Measurements from ENCODE around the gene KCNMA1. TPM values are rescaled to one million over a fixed set of nuclear protein-coding genes. Genes with fewer than 3 reads are reported as not detected.

Gene KCNMA1
- total RNA-seq, 1 experiment from 2014 or later: 0.49 TPM

DNA sequence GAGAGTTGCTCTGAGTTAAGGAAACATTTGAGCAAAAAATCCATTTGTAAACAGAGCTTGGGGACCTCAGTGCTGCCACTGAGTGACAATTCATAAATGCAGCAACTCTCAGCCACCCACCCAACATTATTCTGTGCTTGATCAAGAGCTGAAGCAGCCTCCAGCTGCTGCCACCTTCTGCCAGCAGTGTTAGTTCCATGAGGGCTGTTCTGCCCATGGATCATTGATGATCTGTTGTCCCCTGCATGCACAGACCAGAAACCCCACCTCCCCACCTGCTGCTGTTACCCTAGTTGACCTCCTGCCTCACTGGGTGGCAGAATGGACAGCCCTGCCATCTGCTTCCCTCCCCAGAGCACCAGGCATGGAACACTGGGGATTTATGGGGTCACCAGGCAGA is 305.4 kb downstream of the KCNMA1 start:
- RAD21 ChIA-PET (ENCODE audit: low non-redundant PET in 1 of 2, low total read pairs in 2 of 2, uncharacterized antibody in 2 of 2, unreplicated experiment in 2 of 2): no interaction called here
- H3K9me3 ChIP-seq (ENCODE audit: control insufficient read depth in 1 of 2, insufficient read depth in 1 of 2, low read depth in 1 of 2, low read length in 2 of 2): no peaks in the 10 kb centered on the region
- BruUV-seq (replicated peaks): no TSS peak
- no peaks in the 10 kb centered on the region for H3K79me2 ChIP-seq (ENCODE audit: insufficient read depth, low read length)
- H3K27ac ChIP-seq (ENCODE audit: low read depth, low read length): no peak overlapping the region
- no peak for ATAC-seq
- H3K36me3 ChIP-seq (ENCODE audit: control insufficient read depth in 1 of 2, insufficient read depth in 2 of 2, low read length in 2 of 2): no peaks in the 10 kb centered on the region
- H3K9ac ChIP-seq (ENCODE audit: low read length): no peak overlapping the region
- H3K4me2 ChIP-seq (ENCODE audit: low read length): no peak overlapping the region
- H3K9me2 ChIP-seq (ENCODE audit: insufficient read depth): no peaks in the 10 kb centered on the region
- CTCF ChIA-PET: no interaction called here
- no peak for TF ChIP-seq REST (IDR thresholded peaks at IDR 0.05; ENCODE audit: low read depth)
- no peak for TF ChIP-seq MAX (IDR thresholded peaks at IDR 0.05)
- no peak for TF ChIP-seq RAD21 (IDR thresholded peaks at IDR 0.05; ENCODE audit: low read depth)
- no peak for TF ChIP-seq ATF3 (IDR thresholded peaks at IDR 0.05)
- no peak for TF ChIP-seq TCF7L2 (IDR thresholded peaks at IDR 0.05; ENCODE audit: borderline replicate concordance, extremely low read depth, insufficient read depth, insufficient read length)
- TF ChIP-seq POLR2AphosphoS5 (IDR thresholded peaks at IDR 0.05; ENCODE audit: low read depth, low read length): no peak
- no peak for TF ChIP-seq EZH2phosphoT487 (IDR thresholded peaks at IDR 0.05; ENCODE audit: borderline replicate concordance)
- no peak for TF ChIP-seq EZH2 (IDR thresholded peaks at IDR 0.05)
- no peak for TF ChIP-seq SRF (IDR thresholded peaks at IDR 0.05; ENCODE audit: low read depth)
- no peaks in the 10 kb centered on the region for H3K4me1 ChIP-seq (ENCODE audit: control insufficient read depth in 1 of 2, insufficient read depth in 2 of 2, low read length in 2 of 2)
- no peak overlapping the region for H2AFZ ChIP-seq (ENCODE audit: low read depth, low read length, poor library complexity, severe bottlenecking)
- no peak for DNase-seq (ENCODE audit: low read depth, low spot score)
- POLR2A ChIA-PET: no interaction called here
- no peaks in the 10 kb centered on the region; the same call in 1 of the 2 replicates for H4K20me1 ChIP-seq (ENCODE audit: insufficient read depth)
- intact Hi-C loops (cut with micrococcal nuclease): no loop called here
- peaks cover 38% of the 10 kb centered on the region for H3K27me3 ChIP-seq (ENCODE audit: insufficient read depth, low read length)
- no peak overlapping the region for H3K4me3 ChIP-seq (replicated peaks in 1 of 2; ENCODE audit: low read depth in 1 of 2, low read length in 2 of 2)

Measured in HCT116 (cell line).